AG10803 (cell line): ENCODE measurements around the gene ST14.

Experiments used
- DNase-seq: peaks from one replicate; pipeline ENCODE4 v3.0.0; 2010; ENCODE audit warnings: low read depth
- H3K4me3 ChIP-seq: 2 replicates; pipeline ENCODE4 v1.5.1; 2011; ENCODE audit warnings: mild to moderate bottlenecking, low read length, control low read depth
- TF ChIP-seq, protein P1 (sequence below): conservative IDR thresholded peaks from 2 replicates; pipeline ENCODE4 v1.5.1; 2011; ENCODE audit warnings: mild to moderate bottlenecking, low read length, control low read depth, inconsistent platforms

ST14 gene

DNA sequence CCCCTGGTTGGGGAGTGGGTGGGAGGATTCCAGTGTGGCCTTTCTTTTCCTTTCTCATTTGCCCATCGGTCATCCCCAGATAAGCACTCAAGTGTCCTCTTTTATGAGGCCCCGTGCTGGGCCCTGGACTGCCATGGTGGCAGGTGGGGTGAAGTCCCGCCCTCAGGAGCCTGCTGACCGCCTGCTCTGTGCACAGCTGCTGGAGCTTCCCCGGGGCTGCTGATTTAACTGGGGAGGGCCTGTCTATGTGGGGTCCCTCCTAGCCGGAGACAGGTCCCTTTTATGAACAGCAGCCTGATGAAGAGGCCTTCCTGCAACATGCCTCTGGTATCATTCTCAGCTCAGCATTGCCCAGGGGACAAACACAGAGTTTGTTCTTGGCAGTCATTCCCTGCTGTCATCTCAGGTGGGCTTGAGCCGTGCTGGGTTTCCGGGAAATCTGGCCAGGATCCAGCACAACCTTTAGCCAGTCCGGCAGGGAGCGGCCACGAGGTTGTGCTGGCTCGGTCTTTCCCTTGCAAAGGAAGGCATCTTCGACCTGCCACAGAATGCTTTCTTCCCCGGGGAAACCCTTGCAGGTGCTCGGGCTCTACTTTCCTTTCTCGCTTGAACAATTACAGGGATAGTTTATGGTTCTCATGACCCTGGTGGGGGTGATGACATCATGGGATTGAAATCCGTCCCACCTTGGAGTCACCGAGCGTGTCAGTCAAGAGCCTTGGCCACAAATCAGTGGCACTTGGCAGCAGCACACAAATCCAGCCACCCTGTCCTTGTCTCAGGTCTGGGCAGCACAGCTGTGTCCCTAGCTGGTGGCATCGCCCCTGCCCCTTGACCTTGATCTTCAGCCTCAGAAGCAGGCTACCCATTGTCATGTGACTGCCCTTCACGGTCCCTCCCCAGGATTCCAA, 20.1 kb downstream of the ST14 start:
- TF ChIP-seq, protein P1, sequence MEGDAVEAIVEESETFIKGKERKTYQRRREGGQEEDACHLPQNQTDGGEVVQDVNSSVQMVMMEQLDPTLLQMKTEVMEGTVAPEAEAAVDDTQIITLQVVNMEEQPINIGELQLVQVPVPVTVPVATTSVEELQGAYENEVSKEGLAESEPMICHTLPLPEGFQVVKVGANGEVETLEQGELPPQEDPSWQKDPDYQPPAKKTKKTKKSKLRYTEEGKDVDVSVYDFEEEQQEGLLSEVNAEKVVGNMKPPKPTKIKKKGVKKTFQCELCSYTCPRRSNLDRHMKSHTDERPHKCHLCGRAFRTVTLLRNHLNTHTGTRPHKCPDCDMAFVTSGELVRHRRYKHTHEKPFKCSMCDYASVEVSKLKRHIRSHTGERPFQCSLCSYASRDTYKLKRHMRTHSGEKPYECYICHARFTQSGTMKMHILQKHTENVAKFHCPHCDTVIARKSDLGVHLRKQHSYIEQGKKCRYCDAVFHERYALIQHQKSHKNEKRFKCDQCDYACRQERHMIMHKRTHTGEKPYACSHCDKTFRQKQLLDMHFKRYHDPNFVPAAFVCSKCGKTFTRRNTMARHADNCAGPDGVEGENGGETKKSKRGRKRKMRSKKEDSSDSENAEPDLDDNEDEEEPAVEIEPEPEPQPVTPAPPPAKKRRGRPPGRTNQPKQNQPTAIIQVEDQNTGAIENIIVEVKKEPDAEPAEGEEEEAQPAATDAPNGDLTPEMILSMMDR, result no peak
- DNase-seq, result no peak
- H3K4me3 ChIP-seq, result no peak overlapping the region

DNA sequence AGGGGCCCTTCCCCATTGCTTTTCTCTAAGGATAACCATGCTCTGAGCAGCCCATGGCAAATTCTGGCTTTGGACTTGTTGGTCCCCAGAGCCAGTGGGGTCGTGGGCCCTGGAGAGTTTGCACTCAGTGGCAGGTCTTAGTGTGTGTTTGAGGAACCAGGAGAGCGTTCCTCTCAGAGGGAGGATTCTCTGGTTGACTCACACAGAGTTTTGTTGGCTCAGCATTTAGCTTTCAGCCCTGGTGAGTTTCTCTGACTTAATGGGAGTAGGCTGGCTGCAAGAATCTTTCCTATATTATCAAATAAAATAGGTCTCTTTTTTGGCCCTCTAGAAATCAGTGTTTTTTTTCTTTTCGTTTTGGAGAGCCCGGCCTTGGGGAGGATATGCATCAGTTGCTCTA, 20.9 kb downstream of the ST14 start:
- peak; percentile 15 for DNase-seq
- no peak overlapping the region for H3K4me3 ChIP-seq
- TF ChIP-seq, protein P1, result no peak

DNA sequence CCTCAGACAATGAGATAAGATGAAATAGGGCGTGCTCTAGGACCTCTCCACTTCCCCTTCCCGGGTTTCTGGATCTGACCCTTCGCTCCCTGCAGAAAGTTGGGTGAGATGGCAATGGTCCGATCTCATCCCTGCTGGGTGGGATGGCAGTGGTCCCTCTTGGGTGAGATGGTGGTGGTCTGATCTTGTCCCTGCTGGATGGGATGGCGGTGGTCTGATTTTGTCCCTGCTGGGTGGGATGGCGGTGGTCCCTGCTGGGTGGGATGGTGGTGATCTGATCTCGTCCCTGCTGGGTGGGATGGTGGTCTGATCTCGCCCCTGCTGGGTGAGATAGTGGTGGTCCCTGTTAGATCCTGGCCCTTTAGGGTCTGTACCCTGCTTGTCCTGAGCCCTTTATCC, 21.3 kb downstream of the ST14 start:
- TF ChIP-seq, protein P1, result no peak
- DNase-seq, result no peak
- H3K4me3 ChIP-seq, result no peak overlapping the region

DNA sequence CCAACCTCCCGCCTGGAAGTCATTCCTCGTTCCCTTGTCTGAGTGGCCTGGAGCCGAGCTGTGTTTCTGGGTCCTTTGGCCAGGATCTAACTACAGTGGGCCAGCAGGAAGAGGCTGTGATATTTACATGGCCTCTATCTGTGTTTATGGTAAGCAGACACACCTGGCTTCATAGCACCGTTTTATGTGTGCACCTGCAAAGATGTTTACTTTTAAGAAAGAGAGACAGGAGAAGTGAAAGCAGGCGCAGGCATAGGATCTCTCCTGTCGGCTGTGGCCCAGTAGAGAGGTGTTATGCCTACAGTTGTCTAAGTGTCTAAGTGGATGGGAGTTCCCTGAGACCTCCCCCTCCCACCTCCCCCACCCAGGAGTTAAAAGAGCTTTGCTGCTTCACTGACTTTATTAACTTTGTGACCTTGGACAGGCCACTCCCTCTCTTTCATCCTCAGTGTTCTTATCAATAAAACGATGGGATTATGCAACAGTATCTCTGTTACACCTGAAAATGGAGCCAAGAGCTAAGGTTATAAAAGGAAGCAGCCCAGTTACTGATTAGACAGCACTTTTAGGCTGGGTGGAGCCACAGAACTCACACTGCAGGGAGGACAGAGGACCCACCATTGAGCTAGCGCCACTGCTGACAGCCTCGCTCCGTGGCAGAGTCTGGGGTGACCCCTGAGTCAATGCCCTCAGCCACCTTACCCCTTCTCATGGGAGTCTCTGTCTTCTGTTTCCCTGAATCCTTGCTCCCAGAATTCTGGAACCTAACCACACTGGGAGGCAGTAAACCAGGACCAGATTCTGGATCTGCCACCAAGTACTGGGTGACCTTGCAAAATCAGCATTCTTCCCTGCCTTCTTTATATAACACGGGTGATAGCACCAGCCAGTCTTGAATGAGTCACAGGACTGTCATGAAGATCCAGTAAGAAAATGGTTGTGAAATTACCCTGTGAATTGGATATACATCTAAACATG, 22.0 kb downstream of the ST14 start:
- peak; percentile 87 for DNase-seq
- no peak overlapping the region for H3K4me3 ChIP-seq

DNA sequence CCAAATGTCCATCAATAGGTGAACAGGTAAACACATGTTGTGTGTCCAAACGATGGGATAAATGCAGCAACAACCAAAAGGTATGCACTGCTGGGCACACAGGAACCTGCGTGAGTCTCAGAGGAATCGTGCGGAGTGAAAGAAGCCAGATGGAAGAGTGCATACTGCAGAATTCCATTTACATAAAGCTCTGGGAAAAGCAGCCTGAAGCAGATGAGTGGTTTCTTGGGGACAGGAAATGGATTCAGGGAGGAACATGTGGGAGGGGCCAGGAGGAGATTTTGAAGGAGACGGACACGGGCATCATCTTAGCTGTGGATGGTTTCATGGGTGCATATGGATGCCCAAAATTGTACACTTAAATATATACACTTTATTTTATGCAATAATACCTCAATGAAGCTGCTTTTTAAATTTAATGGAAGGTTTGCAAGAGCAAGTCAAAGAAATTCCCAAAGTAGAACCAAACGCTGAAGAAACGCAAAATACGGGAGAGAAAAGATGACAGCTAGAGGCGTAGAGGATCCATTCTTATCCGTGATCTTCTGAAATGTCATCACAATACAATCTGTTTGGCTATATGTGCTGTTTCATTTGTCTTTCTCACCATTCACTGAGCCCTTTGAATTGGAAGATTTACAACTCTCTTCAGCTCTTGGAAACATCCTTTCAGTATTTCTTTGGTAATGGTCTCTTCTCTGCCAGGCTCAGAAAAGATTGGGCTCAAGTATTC, 24.5 kb downstream of the ST14 start:
- no peak overlapping the region for H3K4me3 ChIP-seq
- TF ChIP-seq, protein P1, result no peak
- no peak for DNase-seq

More for the DNA sequence above, 22.0 kb downstream of the ST14 start:
- TF ChIP-seq, protein P1, result no peak

DNA sequence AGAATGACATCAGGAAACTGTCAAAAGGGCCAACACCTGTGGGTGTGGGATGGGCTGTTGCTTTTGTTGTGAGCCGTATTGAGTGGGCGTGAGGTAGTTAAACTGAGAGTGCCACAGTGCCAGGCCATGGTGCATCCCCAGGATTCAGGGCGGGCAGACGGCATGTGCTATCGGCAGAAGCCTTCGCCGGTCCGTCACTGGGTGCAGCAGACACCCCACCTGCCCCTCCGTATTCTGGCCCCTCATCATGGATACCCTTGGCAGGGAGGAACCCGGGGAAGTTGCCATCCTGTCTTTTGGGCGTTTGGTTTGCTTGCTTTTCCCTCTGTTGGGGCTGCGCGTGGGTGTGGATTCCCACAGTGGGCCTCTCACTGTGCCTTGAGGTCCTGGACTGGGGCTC, 27.5 kb downstream of the ST14 start:
- TF ChIP-seq, protein P1, result no peak
- no peak for DNase-seq
- no peak overlapping the region for H3K4me3 ChIP-seq
